HG02852 (cell line): Measurements from ENCODE around the gene LRRN4CL.

Experiments
- ATAC-seq: cut with Tn5 transposase; IDR thresholded peaks from one replicate; pipeline ENCODE4 v1.9.1; 2021; ENCODE audit warnings: mild to moderate bottlenecking, moderate library complexity; ENCODE audit not compliant: unreplicated experiment

Gene LRRN4CL

GRCh38 chr11:62648185-62648966 is 41.0 kb downstream of the LRRN4CL start:
- no peak for ATAC-seq

GRCh38 chr11:62647609-62648005 is 41.7 kb downstream of the LRRN4CL start:
- ATAC-seq = no peak

- no peak for ATAC-seq
Measured at GRCh38 chr11:62646825-62647608, 42.3 kb downstream of the LRRN4CL start.

- peak; percentile 93 for ATAC-seq
Measured at GRCh38 chr11:62645946-62646824, 43.1 kb downstream of the LRRN4CL start, which contains the start of gene GANAB. TSS of gene GANAB (minus strand) at chr11:62646613. CDS start at chr11:62646599, 14 bp downstream.

GRCh38 chr11:62645671-62645945 is 43.7 kb downstream of the LRRN4CL start:
- ATAC-seq = no peak

GRCh38 chr11:62644220-62644619 is 45.1 kb downstream of the LRRN4CL start:
- ATAC-seq = no peak
